Measurements from ENCODE around the gene PTPRJ.
A peak's percentile ranks its signal among the peaks of the same experiment; 100 is the strongest.

DNA sequence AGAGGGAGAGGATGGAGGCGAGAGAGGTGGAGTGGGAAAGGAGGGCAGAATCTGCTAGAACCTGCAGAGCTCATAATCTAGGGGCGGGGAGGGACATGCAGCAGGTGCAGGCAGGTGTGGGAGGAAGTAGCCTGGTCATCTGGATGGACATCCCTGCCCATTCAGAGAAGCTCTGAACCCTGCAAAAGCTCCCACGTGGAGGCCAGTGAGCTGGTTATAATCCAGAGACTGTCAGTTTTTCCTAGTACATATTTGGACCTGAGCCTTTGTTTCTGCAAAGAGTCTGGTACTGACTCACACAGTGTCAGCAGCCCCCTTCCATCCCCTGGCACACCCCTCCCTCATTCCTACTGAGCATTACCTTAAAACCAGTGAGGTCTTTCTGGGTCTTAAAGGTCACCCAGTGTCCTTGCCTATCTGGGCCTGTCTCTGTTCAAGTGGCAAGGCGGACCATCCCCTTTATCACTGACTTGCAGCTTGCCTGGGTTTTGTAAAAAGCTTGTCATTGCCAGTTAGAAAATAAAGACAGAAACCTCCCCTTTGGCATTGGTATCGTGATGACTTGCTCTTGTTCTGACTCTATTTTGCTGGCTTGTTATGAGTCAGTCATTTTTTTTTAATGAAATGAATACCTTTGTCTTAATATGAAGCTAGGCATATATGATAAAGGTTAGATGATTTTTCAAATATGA, 26.1 kb downstream of the PTPRJ start:
- TF ChIP-seq POLR2AphosphoS5 (IDR thresholded peaks at IDR 0.05): peak in 3 of 4 donors; percentile 36 to 64 (median 49)
- TF ChIP-seq, protein P1, sequence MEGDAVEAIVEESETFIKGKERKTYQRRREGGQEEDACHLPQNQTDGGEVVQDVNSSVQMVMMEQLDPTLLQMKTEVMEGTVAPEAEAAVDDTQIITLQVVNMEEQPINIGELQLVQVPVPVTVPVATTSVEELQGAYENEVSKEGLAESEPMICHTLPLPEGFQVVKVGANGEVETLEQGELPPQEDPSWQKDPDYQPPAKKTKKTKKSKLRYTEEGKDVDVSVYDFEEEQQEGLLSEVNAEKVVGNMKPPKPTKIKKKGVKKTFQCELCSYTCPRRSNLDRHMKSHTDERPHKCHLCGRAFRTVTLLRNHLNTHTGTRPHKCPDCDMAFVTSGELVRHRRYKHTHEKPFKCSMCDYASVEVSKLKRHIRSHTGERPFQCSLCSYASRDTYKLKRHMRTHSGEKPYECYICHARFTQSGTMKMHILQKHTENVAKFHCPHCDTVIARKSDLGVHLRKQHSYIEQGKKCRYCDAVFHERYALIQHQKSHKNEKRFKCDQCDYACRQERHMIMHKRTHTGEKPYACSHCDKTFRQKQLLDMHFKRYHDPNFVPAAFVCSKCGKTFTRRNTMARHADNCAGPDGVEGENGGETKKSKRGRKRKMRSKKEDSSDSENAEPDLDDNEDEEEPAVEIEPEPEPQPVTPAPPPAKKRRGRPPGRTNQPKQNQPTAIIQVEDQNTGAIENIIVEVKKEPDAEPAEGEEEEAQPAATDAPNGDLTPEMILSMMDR (IDR thresholded peaks at IDR 0.05): no peak
- TF ChIP-seq POLR2A (IDR thresholded peaks at IDR 0.05): no peak
- TF ChIP-seq EP300 (IDR thresholded peaks at IDR 0.05): no peak

Measured in sigmoid colon (tissue), 4 donors.